HG02678 (cell line): ENCODE data around the gene TLK2.
A peak's percentile ranks its signal among the peaks of the same experiment; 100 is the strongest.
"Not testable (repeated sequence)": the region's sequence is repeated elsewhere in the genome, so short reads cannot be mapped to it uniquely, and the experiment has no call there.

ENCODE experiments used
- ATAC-seq: cut with Tn5 transposase; IDR thresholded peaks from one replicate; pipeline ENCODE4 v1.9.1; 2021; ENCODE audit warnings: mild to moderate bottlenecking, moderate library complexity; ENCODE audit not compliant: unreplicated experiment

Gene TLK2

DNA sequence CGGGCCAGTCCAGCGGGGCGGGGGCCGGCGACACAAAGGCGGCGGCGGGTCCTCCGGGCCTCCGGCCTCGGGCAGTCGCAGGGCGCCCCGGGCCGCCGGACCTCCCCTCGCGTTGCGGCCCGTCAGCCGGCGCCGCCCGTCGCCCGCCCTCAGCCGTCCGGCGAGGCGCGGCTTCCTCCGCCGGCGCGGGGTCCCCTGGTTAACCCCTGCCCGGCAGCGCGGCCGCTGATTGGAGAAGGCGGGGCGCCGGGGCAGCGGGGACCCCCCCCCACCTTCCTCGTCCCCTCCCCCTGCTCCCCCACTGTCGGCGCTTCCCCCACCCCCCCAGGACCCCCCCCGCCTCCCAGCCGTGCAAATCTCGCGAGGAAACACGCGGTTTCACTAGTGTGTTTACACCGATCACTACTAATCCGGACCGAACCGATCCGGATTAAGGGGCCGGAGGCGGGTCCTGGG lies at the start of gene TLK2:
Gene TLK2, plus strand, starts transcription at position 402 of the 456 bp plus-strand sequence. CDS start 2,301 bp downstream, outside the sequence.
- ATAC-seq: peak; percentile 79

DNA sequence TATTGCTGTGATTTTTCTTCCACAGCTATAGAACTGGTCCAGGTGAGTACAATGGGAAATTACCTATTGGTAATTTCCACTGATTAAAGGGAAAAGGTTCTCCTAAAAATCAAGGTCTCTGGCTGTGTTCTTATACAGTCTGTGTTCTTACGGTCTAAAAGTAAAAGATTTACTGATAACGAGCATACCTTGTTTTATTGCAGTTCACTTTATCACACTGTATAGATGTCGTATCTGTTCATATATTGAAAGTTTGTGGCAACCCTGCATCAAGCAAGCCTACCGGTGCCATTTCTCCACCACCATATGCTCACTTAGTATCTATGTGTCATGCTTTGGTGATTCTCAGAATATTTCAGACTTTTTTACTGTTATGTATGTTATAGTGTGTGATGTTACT lies 43.4 kb upstream of the TLK2 start:
- not testable (repeated sequence) for ATAC-seq

DNA sequence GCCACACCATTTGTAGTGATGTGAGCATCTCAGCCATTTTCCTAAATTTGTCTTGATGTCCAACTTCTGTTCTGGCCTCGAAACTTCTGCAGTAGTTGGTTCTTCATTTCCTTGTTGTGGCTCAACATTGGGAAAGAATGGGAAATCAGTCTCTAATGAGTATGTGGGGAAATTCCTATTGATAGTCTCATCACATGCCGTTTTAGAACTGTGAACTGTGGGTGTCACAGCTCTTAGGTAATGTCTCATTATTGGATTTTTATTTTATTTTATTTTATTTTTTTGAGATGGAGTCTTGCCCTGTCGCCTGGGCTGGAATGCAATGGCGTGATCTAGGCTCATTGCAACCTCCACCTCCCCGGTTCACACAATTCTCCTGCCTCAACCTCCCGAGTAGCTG lies 37.4 kb upstream of the TLK2 start:
- ATAC-seq: not testable (repeated sequence)

DNA sequence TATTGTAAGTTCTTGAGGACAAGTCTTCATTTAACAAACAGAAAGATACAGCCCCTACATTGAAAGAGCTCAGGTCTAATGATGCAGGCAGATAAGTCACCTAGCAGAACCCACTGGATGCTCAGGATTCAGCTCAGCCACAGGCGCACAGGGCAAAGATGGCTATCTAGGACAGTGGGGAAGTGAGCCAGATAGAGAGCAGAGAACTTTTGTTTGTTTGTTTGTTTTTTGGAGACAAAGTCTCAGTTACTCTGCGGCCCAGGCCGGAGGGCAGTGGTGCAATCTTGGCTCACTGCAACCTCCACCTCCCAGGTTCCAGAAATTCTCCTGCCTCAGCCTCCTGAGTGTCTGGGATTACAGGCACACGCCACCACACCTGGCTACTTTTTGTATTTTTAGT lies 34.6 kb upstream of the TLK2 start:
- no peak for ATAC-seq

DNA sequence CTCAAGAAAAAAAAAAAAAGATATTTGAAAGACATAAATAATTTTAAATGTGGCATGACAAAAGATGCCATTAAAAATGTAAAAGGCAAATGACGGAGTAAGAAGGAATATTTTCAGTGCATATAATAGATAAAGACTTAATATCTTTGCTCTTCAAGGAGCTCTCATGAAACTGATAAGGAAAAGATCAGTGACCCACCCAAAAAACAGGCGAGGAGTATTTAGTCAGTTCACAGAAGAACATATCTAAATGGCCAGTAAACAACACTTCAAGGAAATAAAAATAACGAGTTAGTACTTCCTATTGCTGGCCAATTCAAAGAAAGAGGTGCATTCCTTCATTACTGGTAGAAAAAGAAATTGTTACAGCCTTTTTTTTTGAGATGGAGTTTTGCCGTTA lies 32.8 kb upstream of the TLK2 start:
- not testable (repeated sequence) for ATAC-seq

DNA sequence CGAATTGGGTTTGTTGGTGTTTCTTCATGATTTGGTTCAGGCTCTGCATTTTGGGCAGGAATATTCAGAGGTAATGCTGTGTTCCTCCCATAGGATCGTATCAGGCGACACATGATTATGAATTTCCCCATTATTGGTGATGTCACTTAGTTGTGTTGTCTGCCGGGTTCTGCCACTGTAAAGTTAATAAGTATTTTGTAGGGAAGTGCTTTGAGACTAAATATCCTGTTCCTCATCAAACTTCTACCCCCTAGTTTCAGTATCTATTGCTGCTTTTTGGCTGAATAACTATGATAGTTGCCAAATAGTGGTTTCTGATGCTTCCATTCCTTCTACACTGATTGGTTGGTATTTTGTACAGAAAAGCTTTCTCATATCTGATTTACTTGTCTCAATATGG lies 26.4 kb upstream of the TLK2 start:
- ATAC-seq: not testable (repeated sequence)

DNA sequence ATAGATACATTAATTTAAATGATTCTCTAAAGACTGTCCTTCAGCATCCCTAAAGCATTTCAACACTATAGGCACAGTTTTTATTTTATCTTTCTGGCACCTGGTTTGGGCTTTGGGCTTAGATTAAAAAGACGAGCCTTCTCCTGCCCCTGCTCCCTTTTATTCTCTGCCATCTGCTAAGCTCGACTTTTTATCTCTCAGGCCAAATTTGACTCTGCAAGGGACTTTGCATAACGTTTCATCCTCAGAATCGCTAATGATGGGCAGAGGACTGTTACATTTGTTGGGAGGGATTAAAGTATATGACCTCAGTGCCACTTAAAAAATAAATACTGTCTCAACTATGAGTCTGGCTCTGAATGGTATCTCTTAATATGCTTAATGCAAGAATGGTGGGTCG lies 25.6 kb upstream of the TLK2 start:
- not testable (repeated sequence) for ATAC-seq

DNA sequence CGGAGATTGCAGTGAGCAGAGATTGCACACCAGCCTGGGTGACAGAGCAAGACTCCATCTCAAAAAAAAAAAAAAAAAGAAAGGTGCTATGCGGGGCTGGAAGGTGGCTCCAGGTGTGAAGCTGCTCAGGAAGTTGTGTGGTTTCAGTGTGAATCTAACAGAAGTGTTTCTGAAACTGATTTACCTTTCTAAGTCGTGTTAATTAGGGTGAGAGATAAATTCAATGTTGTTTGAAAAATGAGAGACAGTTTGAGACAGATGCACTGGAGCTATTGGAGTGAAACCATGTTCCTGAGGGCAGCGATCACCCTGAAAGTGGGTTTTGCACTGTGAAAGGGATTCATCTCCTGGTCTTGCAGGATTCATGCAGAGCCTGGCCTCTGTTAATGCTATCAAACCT lies 25.0 kb upstream of the TLK2 start:
- peak; percentile 22 for ATAC-seq

DNA sequence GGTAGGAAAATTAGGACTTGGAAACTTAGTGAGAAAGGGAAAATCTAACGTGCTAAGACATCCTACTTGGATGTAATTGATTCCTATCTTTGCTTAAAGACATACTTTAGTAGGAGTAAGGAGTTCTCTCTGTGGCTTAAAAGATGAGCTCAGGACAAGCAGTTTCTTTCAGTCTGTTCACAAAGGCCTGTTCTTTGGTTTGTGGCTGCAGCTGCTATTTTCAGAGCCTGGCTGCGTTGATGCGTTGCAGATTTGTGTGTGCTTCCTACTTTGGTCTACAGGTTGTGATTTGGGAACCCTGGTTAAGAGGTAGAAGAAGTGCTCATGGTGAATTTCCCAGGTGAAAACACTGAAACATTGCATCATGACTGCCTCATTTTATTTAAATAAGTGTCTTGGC lies 24.5 kb upstream of the TLK2 start:
- ATAC-seq: peak; percentile 61

DNA sequence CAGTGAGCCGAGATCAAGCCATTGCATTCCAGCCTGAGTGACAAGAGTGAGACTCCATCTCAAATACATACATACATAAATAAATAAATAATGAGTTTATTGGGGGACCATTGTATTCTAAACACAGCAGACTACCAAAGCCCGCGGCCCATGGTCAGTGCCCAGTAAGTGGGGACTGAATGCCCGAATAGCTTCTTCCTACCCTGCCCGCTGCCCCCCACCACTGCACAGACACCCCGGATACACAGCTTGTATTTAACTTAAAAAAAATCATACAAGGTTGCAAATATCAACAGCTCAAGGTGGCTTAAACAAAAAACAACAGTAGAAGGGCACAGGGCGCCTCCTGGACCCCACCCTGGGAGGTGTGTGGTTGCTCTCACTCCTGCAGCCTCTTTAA lies 22.6 kb upstream of the TLK2 start:
- ATAC-seq: no peak

DNA sequence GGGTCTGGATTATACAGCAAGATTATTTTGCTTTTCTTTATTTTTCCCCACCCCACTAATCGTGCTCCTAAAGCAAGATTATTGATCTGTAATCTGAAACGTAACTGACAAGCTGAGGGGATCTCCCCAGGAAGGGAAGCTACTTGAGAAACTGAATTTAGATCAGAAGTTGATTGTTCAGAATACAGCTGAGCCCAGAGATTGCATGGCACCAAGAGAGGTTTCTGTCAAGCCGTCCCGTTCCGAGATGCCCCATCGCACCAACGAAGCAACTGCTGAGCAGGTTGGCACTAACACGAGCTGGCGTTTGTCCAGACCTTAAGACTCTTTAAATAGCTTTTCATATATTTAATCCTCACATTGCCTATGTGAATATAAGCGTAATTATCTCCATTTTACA lies 20.1 kb upstream of the TLK2 start:
- ATAC-seq: not testable (repeated sequence)

DNA sequence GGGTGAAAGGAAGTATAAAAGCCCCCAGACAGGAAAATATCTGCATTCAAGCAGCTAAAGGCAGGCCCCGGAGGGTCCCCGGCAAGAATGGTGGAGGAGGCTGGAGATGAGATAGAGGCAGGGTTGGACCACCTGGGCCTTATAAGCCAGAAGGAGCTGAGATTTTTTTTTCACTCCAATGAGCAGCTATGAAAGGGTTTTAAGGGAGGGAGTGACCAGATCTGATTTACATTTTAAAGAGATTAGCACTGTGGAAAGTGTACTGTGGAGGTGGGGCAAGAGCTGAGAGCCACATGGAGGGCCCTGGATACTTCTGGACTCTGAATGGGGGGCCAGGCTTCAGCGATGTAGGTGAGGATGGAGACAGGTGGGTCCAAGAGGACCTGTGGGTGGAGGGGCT lies 14.2 kb upstream of the TLK2 start:
- ATAC-seq: not testable (repeated sequence)

DNA sequence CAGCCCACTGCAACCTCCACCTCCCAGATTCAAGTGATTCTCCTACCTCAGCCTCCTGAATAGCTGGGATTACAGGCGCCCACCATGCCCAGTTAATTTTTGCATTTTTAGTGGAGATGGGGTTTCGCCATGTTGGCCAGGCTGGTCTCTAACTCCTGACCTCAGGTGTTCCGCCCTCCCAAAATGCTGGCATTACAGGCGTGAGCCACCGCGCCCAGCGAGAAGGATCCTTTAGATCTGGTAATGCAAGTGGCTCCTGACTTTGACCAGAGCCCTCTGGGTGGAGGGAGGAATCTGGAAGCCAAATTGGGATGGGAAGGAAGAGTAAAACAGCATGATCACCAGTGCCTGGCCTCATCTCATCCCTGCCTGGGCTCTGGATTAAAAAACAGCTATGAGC lies 13.4 kb upstream of the TLK2 start:
- ATAC-seq: not testable (repeated sequence)

DNA sequence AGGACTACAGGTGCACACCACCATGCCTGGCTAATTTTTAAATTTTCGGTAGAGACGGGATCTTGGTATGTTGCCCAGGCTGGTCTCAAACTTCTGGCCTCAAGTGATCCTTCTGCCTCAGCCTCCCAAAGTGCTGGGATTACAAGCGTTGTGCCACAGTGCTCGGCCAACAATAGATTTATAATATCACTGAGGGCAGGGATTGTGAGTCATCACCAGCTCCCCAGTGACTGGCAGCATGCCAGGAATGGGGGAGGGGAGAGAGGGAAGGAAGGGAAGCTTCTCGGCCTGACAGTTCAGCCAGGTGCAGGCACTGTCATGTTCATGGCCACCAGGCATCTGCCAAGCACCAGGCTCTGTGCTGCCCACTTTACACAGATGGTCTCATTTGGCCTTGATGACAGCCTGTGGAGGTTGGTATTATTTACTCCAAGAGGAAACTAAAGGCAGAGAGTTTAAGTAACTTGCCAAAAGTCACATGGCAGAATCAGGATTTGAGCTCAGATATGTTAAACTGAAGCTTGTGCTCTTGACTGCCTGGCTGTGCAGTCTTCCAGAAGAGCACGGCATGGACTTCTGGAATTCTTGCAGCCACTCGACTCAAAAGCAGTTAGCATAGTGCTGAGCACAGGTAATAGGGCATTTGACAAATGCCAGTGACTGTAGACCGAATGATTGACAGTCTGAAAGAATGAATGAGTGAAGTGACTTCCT lies 7.8 kb upstream of the TLK2 start:
- not testable (repeated sequence) for ATAC-seq

DNA sequence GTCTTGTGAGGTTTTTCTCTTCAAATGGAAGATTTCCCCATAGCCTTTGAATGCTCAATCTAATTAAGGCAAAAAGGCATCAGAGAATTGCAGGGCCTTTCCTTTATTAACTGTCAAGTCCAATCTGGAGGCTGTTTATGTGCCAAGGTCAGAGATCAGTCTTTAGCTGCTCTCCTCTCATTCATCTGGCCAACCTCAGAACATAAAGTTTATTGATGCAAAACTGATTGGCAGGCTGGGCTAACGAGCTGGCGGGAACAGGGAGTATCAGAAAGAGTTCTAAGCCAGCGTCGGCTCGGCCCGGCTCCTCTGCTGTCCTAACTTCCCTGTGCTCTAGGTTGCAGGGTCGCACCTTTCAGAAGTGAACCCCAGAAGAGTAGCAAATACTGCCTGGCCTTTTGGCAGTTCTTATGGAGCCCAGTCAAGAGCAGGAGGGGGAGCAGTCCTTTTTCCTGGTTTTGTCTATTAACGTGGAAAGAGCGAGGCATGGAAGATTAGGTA lies 7.2 kb upstream of the TLK2 start:
- not testable (repeated sequence) for ATAC-seq

DNA sequence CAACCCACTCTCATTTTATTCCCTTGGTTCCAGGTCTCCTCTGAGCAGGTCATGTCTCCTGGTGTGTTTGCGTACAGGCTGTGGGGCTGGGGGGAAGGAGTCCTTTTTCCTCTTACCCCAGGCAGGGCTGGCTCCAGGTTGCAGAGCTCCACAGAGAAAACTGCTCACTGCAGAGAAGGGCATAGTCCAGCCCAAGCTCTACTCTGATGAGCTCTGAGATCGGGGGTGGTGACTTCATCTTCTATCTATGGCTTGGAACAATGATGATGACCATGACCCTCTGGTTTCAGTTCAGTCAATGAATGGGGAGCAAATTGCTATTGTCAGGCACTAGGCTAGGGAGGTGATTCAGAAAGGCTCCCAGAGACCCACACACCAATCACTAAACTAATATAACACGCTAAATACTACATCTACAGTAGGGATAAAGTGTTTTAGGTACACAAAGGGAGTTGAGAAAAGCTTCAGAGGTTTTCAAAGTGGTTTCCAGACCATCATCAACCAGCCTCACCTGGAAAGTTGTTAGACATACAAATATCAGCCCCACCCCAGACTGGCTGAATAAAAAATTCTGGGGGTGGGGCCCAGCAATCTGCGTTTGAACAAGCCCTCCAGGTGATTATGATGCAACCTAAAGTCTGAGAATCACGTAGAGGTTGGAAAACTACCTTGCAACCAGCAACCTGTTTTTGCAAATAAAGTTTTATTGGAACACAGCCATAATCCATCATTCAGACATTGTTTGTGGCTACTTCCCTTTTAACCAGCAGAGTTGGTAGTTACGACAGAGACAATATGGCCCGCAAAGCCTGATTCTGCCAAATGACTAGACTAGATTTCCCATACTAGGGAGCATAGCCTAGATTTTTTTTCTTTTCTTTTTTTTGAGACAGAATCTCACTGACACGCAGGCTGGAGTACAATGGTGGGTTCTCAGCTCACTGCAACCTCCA lies 5.3 kb upstream of the TLK2 start:
- ATAC-seq: not testable (repeated sequence)

DNA sequence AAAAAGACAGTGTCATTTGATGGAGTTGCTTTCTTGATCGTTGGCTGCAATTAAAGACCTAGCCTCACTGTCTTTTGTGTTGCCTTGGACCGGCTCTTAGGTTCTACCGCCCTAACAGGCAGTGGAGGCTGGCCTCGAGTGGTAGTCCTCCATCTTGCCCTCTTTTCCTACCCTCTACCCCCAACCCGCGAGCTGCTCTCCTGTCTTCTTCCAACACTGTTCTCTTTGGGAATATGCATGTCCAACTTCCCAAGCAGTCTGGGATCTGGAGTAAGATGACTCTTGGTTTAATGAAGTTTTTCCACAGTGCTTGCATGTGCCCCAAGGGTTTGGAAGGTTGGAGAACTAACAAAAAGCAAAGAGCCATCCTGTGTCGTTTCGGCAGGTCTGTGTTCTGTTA lies 1.5 kb upstream of the TLK2 start:
- ATAC-seq: not testable (repeated sequence)

DNA sequence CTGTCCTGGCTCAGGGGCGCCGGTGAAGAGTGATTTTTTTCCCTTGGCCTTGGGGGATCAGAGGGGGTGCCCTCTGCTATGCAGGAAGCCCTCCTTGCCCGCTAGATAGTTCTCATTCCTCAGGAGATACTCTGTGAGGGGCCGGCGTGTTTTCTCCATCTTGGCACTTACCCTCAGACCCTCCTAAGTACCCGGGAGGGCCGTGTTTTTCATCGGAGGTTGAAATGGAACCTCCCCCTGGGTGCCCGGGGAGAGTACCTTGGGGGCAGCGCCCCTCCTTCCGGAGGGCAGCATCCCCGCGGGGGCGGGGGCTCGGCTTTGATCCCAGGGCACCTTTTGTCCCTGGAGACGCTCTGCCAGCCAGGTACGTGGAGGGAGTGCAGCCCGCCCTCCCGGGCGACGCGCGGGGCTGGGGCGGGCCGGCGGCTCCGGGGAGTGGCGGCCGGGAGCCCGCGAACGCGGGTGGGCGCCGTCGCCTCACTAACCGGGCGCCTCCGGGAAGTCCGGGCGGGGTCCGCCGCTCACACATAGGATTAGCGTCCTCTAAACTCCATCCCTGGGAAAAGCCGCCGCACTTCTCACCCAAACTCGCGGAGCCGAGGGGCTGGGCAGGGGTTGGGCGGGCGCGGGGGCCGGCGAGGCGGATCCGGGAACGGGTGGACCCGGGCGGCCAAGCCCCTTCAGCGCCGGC lies 762 bp upstream of the TLK2 start:
- peak; percentile 26 for ATAC-seq

DNA sequence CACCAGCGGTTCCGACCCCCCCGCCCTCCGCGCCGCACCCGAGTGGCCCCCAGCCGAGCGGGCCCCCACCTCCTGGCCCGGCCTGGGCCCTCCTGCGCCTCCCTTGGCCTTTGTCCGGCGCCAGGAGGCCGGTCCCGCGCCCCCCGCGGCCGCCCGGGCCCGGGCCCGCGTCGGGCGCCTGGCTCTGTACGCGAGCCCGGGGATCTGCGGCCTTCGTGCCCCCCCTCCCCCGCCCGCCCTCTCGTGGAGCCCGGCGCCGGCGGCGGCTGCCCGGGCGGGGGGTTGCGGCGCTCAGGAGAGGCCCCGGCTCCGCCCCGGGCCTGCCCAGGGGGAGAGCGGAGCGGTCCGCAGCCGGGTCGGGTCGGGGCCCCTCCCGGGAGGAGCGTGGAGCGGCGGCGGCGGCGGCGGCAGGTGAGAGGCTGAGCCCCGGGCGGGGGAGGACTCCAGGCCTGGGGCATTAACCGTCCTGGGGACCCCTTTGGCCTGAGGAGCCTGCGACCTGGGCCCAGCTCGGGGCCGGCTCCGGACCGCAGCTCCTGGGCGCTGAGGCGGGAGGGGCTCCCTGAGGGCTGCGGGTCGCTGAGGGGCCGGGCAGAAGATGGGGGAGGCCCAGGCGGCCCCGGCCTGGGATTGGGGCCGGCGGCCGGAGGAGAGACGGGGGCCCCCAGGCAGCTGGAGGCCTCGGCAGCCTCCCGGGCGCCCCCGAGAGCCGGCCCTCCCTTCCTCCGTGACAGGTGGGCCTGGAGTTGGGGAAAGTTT lies 434 bp downstream of the TLK2 start:
- ATAC-seq: peak; percentile 33

DNA sequence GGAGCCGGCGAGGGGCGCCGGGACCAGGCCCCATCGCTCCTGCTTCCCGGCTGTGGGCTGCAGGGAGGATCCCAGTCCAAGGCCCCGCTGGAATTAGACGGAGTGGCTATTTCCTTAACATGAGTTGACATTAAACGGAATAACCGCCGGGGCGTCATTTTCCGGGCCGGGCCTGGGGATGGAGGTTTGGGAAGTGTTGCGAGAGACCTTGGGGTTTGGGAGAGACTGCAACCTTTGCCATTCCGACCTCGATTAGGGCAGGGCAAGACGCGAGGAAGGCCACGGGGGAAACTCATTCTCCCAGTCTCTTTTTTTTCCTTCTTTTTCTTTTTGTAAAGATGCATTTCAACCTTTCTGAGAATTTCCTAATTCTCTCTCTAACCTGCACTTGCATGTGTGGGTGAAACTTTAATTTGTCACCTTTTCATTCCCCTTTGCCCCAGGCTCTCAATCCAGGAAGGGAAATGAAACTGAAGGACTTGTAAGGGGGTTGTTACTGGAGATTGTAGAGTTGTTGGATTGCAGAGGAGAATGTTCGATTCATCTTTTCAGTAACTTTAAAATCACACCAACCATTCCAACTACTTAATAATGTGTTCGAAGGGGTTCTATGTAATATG lies 1.1 kb downstream of the TLK2 start:
- ATAC-seq: not testable (repeated sequence)
